Osteocyte (in vitro differentiated cells): ENCODE measurements around the gene PPP1R18. TPM values are rescaled to one million over a fixed set of nuclear protein-coding genes. Genes with fewer than 3 reads are reported as not detected.

Experiments used
- DNase-seq: peaks from one replicate; pipeline ENCODE4 v3.0.0; 2021; ENCODE audit warnings: mixed read lengths; ENCODE audit not compliant: unreplicated experiment; ENCODE audit errors: extremely low spot score
- H3K27ac Mint-ChIP-seq: one replicate; pipeline ENCODE4 v1.8.0; 2021; ENCODE audit warnings: mild to moderate bottlenecking, mixed read lengths; ENCODE audit not compliant: unreplicated experiment
- H3K27me3 Mint-ChIP-seq: one replicate; pipeline ENCODE4 v1.8.0; 2021; ENCODE audit warnings: mixed read lengths; ENCODE audit not compliant: unreplicated experiment
- H3K36me3 Mint-ChIP-seq: one replicate; pipeline ENCODE4 v1.8.0; 2021; ENCODE audit warnings: mixed read lengths; ENCODE audit not compliant: unreplicated experiment
- H3K4me1 Mint-ChIP-seq: one replicate; pipeline ENCODE4 v1.8.0; 2021; ENCODE audit warnings: mixed read lengths; ENCODE audit not compliant: unreplicated experiment
- H3K4me3 Mint-ChIP-seq: one replicate; pipeline ENCODE4 v1.8.0; 2021; ENCODE audit warnings: mild to moderate bottlenecking, moderate library complexity, mixed read lengths; ENCODE audit not compliant: unreplicated experiment
- H3K9me3 Mint-ChIP-seq: one replicate; pipeline ENCODE4 v1.8.0; 2021; ENCODE audit warnings: mixed read lengths; ENCODE audit not compliant: unreplicated experiment
- total RNA-seq: library from RNA; stranded (reverse); gene quantifications from 2 replicates; pipeline ENCODE4 v1.2.1, GENCODE V29; 2021
- TF ChIP-seq, protein P1 (sequence below): fragments of 200-600 bp; sonication (generic); IDR thresholded peaks from 2 replicates; pipeline ENCODE4 v1.5.0; 2021; ENCODE audit warnings: antibody characterized with exemption, mild to moderate bottlenecking, moderate library complexity

The PPP1R18 gene
- total RNA-seq, 1 donor from 2014 or later, result 134 TPM

DNA sequence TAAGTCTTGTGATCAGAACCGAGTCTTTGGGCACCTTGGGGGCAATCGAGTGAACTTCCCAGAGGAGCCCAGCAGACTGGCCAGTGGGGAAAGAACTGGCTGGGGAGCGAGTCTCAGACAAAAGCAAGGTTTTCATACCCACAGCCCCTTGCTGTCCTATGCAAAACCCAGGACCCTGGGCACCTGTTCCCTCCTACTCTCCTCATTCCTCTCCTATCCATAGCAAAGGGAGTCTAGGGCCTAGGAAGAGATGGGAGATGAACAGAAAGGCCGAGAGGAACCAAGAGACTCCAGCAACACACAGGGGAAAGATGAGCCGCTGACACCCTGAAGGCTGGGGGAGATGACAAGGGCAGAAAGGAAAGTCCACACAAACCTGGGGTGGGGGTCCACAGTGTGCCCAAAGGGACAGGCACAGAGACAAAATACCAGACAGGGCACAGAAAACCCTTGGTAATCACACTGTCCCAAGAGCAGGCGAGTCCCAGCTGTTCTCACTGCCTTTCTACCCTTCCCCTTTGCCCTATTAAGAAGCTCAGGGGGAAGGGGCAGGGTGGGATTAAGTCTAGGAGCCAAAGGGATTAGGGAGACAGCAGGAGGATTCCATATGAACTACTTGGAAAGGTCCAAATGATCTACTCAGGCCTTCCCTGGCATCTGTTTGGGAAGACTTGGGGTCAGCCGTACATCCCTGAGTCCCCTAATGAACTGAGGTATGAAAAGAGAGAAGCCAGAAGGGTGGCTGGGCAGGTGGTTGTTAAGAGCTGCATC, 6.5 kb downstream of the PPP1R18 start:
- Mint-ChIP-seq H3K4me1 (peaks cover 60% of the 10 kb centered on the region), H3K9me3 (no peaks in the 10 kb centered on the region), H3K4me3 (peak overlapping the region; percentile 89), H3K36me3 (peaks cover 36% of the 10 kb centered on the region), H3K27me3 (no peaks in the 10 kb centered on the region), H3K27ac (peak overlapping the region; percentile 59)
- no peak for DNase-seq
- TF ChIP-seq, protein P1, sequence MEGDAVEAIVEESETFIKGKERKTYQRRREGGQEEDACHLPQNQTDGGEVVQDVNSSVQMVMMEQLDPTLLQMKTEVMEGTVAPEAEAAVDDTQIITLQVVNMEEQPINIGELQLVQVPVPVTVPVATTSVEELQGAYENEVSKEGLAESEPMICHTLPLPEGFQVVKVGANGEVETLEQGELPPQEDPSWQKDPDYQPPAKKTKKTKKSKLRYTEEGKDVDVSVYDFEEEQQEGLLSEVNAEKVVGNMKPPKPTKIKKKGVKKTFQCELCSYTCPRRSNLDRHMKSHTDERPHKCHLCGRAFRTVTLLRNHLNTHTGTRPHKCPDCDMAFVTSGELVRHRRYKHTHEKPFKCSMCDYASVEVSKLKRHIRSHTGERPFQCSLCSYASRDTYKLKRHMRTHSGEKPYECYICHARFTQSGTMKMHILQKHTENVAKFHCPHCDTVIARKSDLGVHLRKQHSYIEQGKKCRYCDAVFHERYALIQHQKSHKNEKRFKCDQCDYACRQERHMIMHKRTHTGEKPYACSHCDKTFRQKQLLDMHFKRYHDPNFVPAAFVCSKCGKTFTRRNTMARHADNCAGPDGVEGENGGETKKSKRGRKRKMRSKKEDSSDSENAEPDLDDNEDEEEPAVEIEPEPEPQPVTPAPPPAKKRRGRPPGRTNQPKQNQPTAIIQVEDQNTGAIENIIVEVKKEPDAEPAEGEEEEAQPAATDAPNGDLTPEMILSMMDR, result no peak

DNA sequence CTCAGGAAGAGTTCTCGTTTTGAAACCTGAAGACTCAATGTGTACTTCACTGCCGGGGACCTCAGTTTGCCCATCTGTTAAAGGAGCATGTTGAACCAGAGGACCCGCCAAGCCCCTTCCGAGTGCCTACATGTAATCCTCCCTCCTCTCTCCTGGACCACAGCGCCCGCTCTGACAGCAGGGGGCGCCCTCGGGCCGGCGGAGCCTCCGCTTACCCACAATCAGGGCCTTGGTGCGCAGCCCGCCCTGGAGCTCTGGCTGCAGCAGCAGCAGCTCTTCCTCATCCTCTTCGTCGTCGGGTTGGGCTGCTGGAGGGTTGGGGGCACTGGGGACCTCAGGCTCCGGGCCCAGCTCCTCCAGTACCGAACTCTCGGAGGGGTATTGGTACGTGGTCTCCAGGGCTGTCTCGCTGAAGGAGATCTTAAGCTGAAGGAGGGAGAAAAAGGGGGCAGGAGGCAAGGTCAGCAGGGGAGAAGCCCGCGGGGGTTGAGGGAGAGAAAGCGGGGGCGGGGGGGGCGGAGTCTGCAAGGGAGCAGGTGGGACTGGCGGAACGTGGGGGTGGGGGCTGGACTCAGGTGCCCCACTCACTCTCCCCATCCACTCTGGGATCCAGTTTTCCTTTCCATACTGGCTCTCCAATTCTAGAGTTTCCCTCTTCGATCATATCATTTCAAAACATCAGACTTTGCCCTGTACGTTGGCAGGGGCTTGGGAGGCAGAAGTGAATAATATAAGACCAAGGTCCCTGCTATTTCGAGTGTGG, 7.3 kb downstream of the PPP1R18 start:
- Mint-ChIP-seq H3K9me3 (no peaks in the 10 kb centered on the region), H3K27ac (peak overlapping the region; percentile 64), H3K4me1 (peaks cover 58% of the 10 kb centered on the region), H3K27me3 (no peaks in the 10 kb centered on the region), H3K4me3 (peak overlapping the region; percentile 89), H3K36me3 (peaks cover 32% of the 10 kb centered on the region)
- peak; percentile 95 for DNase-seq
- TF ChIP-seq, protein P1, result peak; percentile 95

DNA sequence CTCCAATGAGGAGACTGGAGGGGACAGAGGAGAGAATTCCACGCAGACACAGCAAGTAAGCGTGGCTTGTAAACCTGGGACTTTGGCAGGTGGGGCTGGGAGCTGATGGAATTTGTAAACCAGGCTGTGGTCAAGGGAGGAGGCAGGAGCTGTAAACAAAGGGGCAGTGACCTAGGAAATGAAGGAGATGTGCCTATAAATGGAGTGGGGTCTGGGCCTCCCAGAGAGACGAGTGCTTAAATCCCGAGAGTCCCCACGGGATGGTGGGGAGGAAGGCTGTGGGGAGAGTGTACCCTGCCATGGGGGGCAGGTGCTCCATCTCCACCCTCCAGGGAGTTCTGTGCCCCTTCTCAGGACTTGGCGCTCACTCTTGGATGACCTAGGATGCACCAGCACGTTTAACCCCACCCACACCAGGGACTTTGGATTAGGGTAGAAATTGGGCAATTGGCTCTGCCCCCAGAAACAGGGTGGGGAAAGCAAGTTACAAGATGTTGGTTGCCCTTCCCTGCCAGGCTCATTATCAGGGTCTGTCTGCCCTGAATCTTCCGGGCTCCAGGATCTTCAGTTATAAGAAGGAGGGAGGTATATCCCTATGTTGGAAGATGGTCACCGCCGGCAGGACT, 9.7 kb downstream of the PPP1R18 start:
- DNase-seq, result no peak
- no peaks in the 10 kb centered on the region for H3K27me3 Mint-ChIP-seq
- no peaks in the 10 kb centered on the region for H3K9me3 Mint-ChIP-seq
- TF ChIP-seq, protein P1, result no peak
- peaks cover 46% of the 10 kb centered on the region for H3K4me1 Mint-ChIP-seq
- H3K4me3 Mint-ChIP-seq, result no peak overlapping the region
- peaks cover 20% of the 10 kb centered on the region for H3K36me3 Mint-ChIP-seq
- H3K27ac Mint-ChIP-seq, result no peak overlapping the region

DNA sequence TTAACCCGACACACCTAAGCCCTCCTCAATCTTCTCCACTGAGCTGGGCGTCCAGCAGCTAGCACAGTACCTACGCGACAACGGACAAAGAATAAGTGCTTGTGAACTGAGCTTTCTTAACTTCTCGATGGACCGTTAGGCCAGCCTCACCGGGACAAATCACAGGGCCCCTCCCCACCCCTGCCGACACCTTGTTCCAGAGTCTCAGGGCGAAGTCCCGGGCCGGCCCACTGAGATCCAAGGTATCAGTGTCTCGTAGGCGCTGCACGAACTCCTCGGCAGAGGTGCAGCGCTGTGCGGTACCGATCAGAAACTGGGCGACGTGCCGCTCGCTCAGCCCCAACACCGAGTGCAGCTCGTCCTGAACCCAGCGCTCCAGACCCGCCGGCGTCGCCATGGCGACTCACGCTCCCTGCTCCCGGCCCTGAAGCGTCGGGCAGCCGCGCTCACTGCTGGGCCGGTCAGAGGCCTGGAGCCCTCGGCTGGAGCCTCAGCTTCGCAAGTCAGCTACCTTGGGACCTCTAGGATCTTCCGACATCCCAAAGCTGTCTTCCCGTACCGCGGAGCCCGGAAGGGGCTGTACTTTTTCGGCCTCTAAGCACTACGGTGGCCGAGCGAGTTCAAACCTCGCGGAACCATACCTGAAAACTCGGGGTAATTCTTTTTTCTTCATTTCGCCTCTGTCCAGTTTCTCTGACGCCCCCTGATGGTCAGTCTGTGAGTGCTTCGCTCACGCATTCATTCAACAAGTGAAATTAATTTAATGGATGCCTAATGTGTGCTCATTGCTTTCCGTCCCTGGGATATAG, 13.8 kb downstream of the PPP1R18 start, which contains the start of gene DHX16:
Gene DHX16, minus strand, starts transcription at position 562 of the 809 bp plus-strand sequence. Its CDS starts 165 bp downstream, at position 397.
- H3K36me3 Mint-ChIP-seq, result peaks cover 19% of the 10 kb centered on the region
- DNase-seq, result peak; percentile 97
- peak within 1 kb of the TSS; percentile 87 for H3K4me3 Mint-ChIP-seq
- TF ChIP-seq, protein P1, result peak; percentile 91
- H3K27ac Mint-ChIP-seq, result peak within 1 kb of the TSS; percentile 70
- H3K27me3 Mint-ChIP-seq, result no peaks in the 10 kb centered on the region
- peaks cover 22% of the 10 kb centered on the region for H3K4me1 Mint-ChIP-seq
- no peaks in the 10 kb centered on the region for H3K9me3 Mint-ChIP-seq
